ENCODE measurements around the gene TSHZ3.

DNA sequence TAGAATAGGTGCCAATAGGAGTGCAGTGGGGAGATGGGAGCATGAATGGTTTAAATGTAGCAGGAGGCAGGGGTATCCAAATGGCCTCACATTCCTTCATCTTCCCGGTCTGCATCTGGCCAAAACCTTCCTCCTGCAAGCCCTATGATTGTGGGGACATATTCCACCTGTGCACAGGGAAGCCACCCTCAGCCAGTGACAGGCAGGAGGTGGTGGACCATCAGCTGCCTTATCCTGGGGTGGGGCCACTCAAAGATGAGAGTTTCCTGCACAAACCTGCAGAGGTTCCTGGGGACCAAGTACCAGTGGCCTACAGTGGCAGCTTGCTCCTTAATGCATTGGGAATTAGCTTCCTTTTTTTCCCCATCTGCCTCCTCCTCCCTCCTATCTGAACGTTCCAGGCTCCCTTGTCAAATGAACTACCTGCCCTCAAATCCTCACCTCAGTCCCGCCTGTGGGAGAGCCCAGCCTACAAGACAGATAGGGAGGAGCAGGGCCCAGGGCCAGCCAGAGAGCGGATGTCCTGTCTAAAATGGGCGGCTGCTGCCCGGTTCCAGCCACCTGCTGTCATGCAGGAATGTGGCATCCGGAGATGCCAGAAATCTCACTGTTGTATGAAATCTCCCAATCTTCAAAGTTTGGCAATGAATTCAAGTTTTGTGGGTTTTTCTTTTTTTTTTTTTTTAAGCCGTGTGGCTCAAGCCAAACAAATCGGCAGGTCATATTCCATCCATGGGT, 85.0 kb downstream of the TSHZ3 start:
- TF ChIP-seq, protein P1, sequence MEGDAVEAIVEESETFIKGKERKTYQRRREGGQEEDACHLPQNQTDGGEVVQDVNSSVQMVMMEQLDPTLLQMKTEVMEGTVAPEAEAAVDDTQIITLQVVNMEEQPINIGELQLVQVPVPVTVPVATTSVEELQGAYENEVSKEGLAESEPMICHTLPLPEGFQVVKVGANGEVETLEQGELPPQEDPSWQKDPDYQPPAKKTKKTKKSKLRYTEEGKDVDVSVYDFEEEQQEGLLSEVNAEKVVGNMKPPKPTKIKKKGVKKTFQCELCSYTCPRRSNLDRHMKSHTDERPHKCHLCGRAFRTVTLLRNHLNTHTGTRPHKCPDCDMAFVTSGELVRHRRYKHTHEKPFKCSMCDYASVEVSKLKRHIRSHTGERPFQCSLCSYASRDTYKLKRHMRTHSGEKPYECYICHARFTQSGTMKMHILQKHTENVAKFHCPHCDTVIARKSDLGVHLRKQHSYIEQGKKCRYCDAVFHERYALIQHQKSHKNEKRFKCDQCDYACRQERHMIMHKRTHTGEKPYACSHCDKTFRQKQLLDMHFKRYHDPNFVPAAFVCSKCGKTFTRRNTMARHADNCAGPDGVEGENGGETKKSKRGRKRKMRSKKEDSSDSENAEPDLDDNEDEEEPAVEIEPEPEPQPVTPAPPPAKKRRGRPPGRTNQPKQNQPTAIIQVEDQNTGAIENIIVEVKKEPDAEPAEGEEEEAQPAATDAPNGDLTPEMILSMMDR (IDR thresholded peaks at IDR 0.05): no peak
- no peak for TF ChIP-seq POLR2A (IDR thresholded peaks at IDR 0.05)
